ENCODE measurements around the gene SETD3. TPM values are rescaled to one million over a fixed set of nuclear protein-coding genes. Genes with fewer than 3 reads are reported as not detected.

SETD3 gene
- total and polyA plus RNA-seq, 2 donors, result 39.0 to 83.6 TPM

GRCh38 chr14:99454246-99454645 is 26.4 kb downstream of the SETD3 start:
- Histone ChIP-seq H3K27me3 (ENCODE audit: control insufficient read depth in 2 of 2, insufficient read depth in 1 of 2, low read length in 1 of 2) (no peaks in the 10 kb centered on the region), H3K9me3 (ENCODE audit: control insufficient read depth in 2 of 2, insufficient read depth in 1 of 2, low read length in 1 of 2) (no peaks in the 10 kb centered on the region), H3K36me3 (ENCODE audit: control insufficient read depth in 2 of 2, insufficient read depth in 2 of 2, low read length in 1 of 2) (peaks cover 11 to 51% of the 10 kb centered on the region in 2 donors), H3K4me3 (ENCODE audit: low read length in 2 of 2) (no peak overlapping the region), H3K27ac (ENCODE audit: low read depth in 1 of 2, low read length in 1 of 2) (no peak overlapping the region), H3K4me1 (ENCODE audit: control insufficient read depth in 2 of 2, insufficient read depth in 2 of 2, low read length in 2 of 2) (no peaks in the 10 kb centered on the region)
- WGBS, result 82% methylated on average over 3 of the region's 3 CpGs
- no peak for DNase-seq (ENCODE audit: low read depth in 6 of 9, low spot score in 9 of 9)

GRCh38 chr14:99452968-99453367 is 27.7 kb downstream of the SETD3 start:
- Histone ChIP-seq H3K27ac (ENCODE audit: low read depth in 1 of 2, low read length in 1 of 2) (no peak overlapping the region), H3K4me3 (ENCODE audit: low read length in 2 of 2) (no peak overlapping the region), H3K36me3 (ENCODE audit: control insufficient read depth in 2 of 2, insufficient read depth in 2 of 2, low read length in 1 of 2) (peaks cover 14 to 59% of the 10 kb centered on the region in 2 donors), H3K27me3 (ENCODE audit: control insufficient read depth in 2 of 2, insufficient read depth in 1 of 2, low read length in 1 of 2) (no peaks in the 10 kb centered on the region), H3K9me3 (ENCODE audit: control insufficient read depth in 2 of 2, insufficient read depth in 1 of 2, low read length in 1 of 2) (no peaks in the 10 kb centered on the region), H3K4me1 (ENCODE audit: control insufficient read depth in 2 of 2, insufficient read depth in 2 of 2, low read length in 2 of 2) (no peaks in the 10 kb centered on the region)
- 97% methylated on average over 4 of the region's 4 CpGs for WGBS
- DNase-seq (ENCODE audit: low read depth in 6 of 9, low spot score in 9 of 9), result no peak

- H3K4me1 ChIP-seq (ENCODE audit: control insufficient read depth in 2 of 2, insufficient read depth in 2 of 2, low read length in 2 of 2), result no peaks in the 10 kb centered on the region
- WGBS, result 94% methylated on average over 5 of the region's 5 CpGs
- DNase-seq (ENCODE audit: low read depth in 6 of 9, low spot score in 9 of 9), result no peak
- H3K9me3 ChIP-seq (ENCODE audit: control insufficient read depth in 2 of 2, insufficient read depth in 1 of 2, low read length in 1 of 2), result no peaks in the 10 kb centered on the region
- no peaks in the 10 kb centered on the region for H3K27me3 ChIP-seq (ENCODE audit: control insufficient read depth in 2 of 2, insufficient read depth in 1 of 2, low read length in 1 of 2)
- no peak overlapping the region for H3K27ac ChIP-seq (ENCODE audit: low read depth in 1 of 2, low read length in 1 of 2)
- H3K36me3 ChIP-seq (ENCODE audit: control insufficient read depth in 2 of 2, insufficient read depth in 2 of 2, low read length in 1 of 2), result peaks cover 19 to 57% of the 10 kb centered on the region in 2 donors
- no peak overlapping the region for H3K4me3 ChIP-seq (ENCODE audit: low read length in 2 of 2)
Observed at GRCh38 chr14:99451234-99451633, 29.4 kb downstream of the SETD3 start.

DNA sequence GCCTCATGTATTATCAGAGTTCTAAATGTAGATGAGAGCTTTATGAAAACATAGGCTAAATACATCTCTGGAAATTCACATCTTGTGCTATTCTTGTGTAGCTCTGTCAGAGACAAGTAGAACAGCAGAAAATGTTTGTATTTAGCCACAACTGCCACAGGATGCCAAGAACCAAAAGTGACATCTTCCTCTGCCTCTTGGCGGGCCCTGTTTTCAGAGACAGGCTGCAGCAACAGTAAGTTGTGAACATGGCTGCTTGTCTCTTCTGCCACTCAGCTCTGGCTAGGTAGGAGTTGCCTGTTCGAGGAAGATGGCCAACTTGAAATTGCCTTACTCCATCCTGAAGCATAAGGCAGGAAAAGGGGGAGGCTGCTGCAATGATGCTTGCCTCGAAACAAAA is 30.4 kb downstream of the SETD3 start:
- WGBS, result 95% methylated on average over 3 of the region's 3 CpGs
- Histone ChIP-seq H3K9me3 (ENCODE audit: control insufficient read depth in 2 of 2, insufficient read depth in 1 of 2, low read length in 1 of 2) (no peaks in the 10 kb centered on the region), H3K27me3 (ENCODE audit: control insufficient read depth in 2 of 2, insufficient read depth in 1 of 2, low read length in 1 of 2) (no peaks in the 10 kb centered on the region), H3K27ac (ENCODE audit: low read depth in 1 of 2, low read length in 1 of 2) (no peak overlapping the region), H3K4me1 (ENCODE audit: control insufficient read depth in 2 of 2, insufficient read depth in 2 of 2, low read length in 2 of 2) (no peaks in the 10 kb centered on the region), H3K36me3 (ENCODE audit: control insufficient read depth in 2 of 2, insufficient read depth in 2 of 2, low read length in 1 of 2) (peaks cover 19 to 49% of the 10 kb centered on the region in 2 donors), H3K4me3 (ENCODE audit: low read length in 2 of 2) (no peak overlapping the region)
- no peak for DNase-seq (ENCODE audit: low read depth in 6 of 9, low spot score in 9 of 9)

- H3K27me3 ChIP-seq (ENCODE audit: control insufficient read depth in 2 of 2, insufficient read depth in 1 of 2, low read length in 1 of 2), result no peaks in the 10 kb centered on the region
- DNase-seq (ENCODE audit: low read depth in 6 of 9, low spot score in 9 of 9), result no peak
- H3K9me3 ChIP-seq (ENCODE audit: control insufficient read depth in 2 of 2, insufficient read depth in 1 of 2, low read length in 1 of 2), result no peaks in the 10 kb centered on the region
- H3K27ac ChIP-seq (ENCODE audit: low read depth in 1 of 2, low read length in 1 of 2), result no peak overlapping the region
- no peak overlapping the region for H3K4me3 ChIP-seq (ENCODE audit: low read length in 2 of 2)
- H3K4me1 ChIP-seq (ENCODE audit: control insufficient read depth in 2 of 2, insufficient read depth in 2 of 2, low read length in 2 of 2), result no peaks in the 10 kb centered on the region
- peaks cover 19 to 45% of the 10 kb centered on the region in 2 donors for H3K36me3 ChIP-seq (ENCODE audit: control insufficient read depth in 2 of 2, insufficient read depth in 2 of 2, low read length in 1 of 2)
- WGBS, result 97% methylated on average over 4 of the region's 4 CpGs
Observed at GRCh38 chr14:99447739-99448138, 32.9 kb downstream of the SETD3 start.

DNA sequence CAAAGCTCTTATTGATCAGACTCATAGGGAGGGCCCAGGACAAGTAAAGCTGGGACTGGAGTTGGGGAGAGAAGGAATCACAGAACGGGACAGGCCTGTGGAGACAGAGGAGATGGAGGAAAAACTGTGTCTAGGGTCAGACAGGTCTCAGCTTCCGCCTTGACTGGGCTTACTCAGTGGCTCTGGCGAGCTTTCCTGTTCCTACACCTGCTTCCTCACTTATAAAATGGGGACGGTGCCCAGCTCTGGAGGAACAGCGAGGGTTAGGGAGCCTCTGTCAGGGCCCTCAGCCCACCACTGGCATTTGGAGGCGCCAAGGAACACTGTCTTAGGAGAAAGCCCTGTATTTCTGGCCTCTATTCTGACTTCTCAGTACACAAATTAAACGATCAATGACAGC is 34.7 kb downstream of the SETD3 start:
- DNase-seq (ENCODE audit: low read depth in 6 of 9, low spot score in 9 of 9), result no peak
- no peak overlapping the region for H3K4me3 ChIP-seq (ENCODE audit: low read length in 2 of 2)
- no peak overlapping the region for H3K27ac ChIP-seq (ENCODE audit: low read depth in 1 of 2, low read length in 1 of 2)
- no peaks in the 10 kb centered on the region for H3K27me3 ChIP-seq (ENCODE audit: control insufficient read depth in 2 of 2, insufficient read depth in 1 of 2, low read length in 1 of 2)
- H3K36me3 ChIP-seq (ENCODE audit: control insufficient read depth in 2 of 2, insufficient read depth in 2 of 2, low read length in 1 of 2), result peaks cover 22 to 46% of the 10 kb centered on the region in 2 donors
- H3K9me3 ChIP-seq (ENCODE audit: control insufficient read depth in 2 of 2, insufficient read depth in 1 of 2, low read length in 1 of 2), result no peaks in the 10 kb centered on the region
- WGBS, result 97% methylated on average over 7 of the region's 7 CpGs
- no peaks in the 10 kb centered on the region for H3K4me1 ChIP-seq (ENCODE audit: control insufficient read depth in 2 of 2, insufficient read depth in 2 of 2, low read length in 2 of 2)

DNA sequence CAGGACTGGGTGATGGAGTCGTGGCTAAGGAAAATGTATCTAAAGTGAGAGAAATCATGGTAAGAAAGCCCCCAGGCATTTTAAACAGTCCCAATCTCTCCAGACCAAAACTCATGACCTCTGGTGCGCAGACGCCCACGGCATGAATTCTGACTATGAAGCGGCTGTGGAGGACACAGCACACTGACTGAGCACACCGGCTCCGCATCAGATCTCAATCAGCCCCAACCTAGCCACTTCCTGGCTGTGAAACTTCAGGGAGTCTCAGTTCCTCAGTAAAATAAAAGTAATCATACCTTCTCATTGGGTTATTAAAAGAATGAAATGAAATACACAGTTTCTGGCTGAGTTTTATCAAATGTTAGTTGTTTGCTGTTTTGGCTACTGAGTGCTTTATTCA is 38.7 kb downstream of the SETD3 start:
- DNase-seq (ENCODE audit: low read depth in 6 of 9, low spot score in 9 of 9), result peak in 1 of 9 donors; percentile 10
- no peak overlapping the region for H3K4me3 ChIP-seq (ENCODE audit: low read length in 2 of 2)
- H3K9me3 ChIP-seq (ENCODE audit: control insufficient read depth in 2 of 2, insufficient read depth in 1 of 2, low read length in 1 of 2), result no peaks in the 10 kb centered on the region
- WGBS, result 94% methylated on average over 7 of the region's 7 CpGs
- H3K4me1 ChIP-seq (ENCODE audit: control insufficient read depth in 2 of 2, insufficient read depth in 2 of 2, low read length in 2 of 2), result peaks cover 0 to 5% of the 10 kb centered on the region in 2 donors
- no peaks in the 10 kb centered on the region for H3K27me3 ChIP-seq (ENCODE audit: control insufficient read depth in 2 of 2, insufficient read depth in 1 of 2, low read length in 1 of 2)
- H3K36me3 ChIP-seq (ENCODE audit: control insufficient read depth in 2 of 2, insufficient read depth in 2 of 2, low read length in 1 of 2), result peaks cover 19 to 39% of the 10 kb centered on the region in 2 donors
- H3K27ac ChIP-seq (ENCODE audit: low read depth in 1 of 2, low read length in 1 of 2), result no peak overlapping the region

GRCh38 chr14:99441157-99441870 is 39.3 kb downstream of the SETD3 start:
- Histone ChIP-seq H3K27ac (ENCODE audit: low read depth in 1 of 2, low read length in 1 of 2) (no peak overlapping the region), H3K9me3 (ENCODE audit: control insufficient read depth in 2 of 2, insufficient read depth in 1 of 2, low read length in 1 of 2) (no peaks in the 10 kb centered on the region), H3K4me3 (ENCODE audit: low read length in 2 of 2) (no peak overlapping the region), H3K4me1 (ENCODE audit: control insufficient read depth in 2 of 2, insufficient read depth in 2 of 2, low read length in 2 of 2) (peaks cover 0 to 5% of the 10 kb centered on the region in 2 donors), H3K36me3 (ENCODE audit: control insufficient read depth in 2 of 2, insufficient read depth in 2 of 2, low read length in 1 of 2) (peaks cover 22 to 37% of the 10 kb centered on the region in 2 donors), H3K27me3 (ENCODE audit: control insufficient read depth in 2 of 2, insufficient read depth in 1 of 2, low read length in 1 of 2) (no peaks in the 10 kb centered on the region)
- 97% methylated on average over 11 of the region's 11 CpGs for WGBS
- DNase-seq (ENCODE audit: low read depth in 6 of 9, low spot score in 9 of 9), result no peak

DNA sequence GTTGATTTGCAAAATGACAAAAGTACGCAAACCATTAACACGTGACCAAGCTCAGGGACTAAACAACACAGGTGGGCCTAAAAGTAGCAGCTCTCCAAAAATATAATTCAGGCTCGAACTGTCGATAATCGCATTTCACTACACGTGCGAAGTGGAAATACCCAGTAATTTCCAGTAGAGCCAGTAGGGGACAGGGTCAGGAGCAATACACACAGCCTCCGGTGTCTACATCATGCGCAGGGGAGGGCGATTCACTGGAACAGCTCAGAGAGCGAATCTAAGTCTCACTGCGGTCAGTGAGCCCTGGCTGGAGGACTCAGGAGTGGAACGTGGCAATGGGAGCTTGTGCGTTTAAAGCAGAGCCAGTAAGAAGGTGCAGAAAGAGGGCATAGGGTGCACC is 40.4 kb downstream of the SETD3 start:
- no peak overlapping the region for H3K4me3 ChIP-seq (ENCODE audit: low read length in 2 of 2)
- H3K36me3 ChIP-seq (ENCODE audit: control insufficient read depth in 2 of 2, insufficient read depth in 2 of 2, low read length in 1 of 2), result peaks cover 23 to 36% of the 10 kb centered on the region in 2 donors
- 95% methylated on average over 14 of the region's 14 CpGs for WGBS

More for the DNA sequence above, 40.4 kb downstream of the SETD3 start:
- H3K27ac ChIP-seq (ENCODE audit: low read depth in 1 of 2, low read length in 1 of 2), result no peak overlapping the region
- no peak for DNase-seq (ENCODE audit: low read depth in 6 of 9, low spot score in 9 of 9)
- no peaks in the 10 kb centered on the region for H3K9me3 ChIP-seq (ENCODE audit: control insufficient read depth in 2 of 2, insufficient read depth in 1 of 2, low read length in 1 of 2)
- no peaks in the 10 kb centered on the region for H3K27me3 ChIP-seq (ENCODE audit: control insufficient read depth in 2 of 2, insufficient read depth in 1 of 2, low read length in 1 of 2)
- peaks cover 0 to 5% of the 10 kb centered on the region in 2 donors for H3K4me1 ChIP-seq (ENCODE audit: control insufficient read depth in 2 of 2, insufficient read depth in 2 of 2, low read length in 2 of 2)
